Raji (cell line): ENCODE results near the gene ZMAT5.

Experiments used
- POLR2A ChIP-seq: IDR thresholded peaks from 2 replicates; pipeline ENCODE4 v1.6.1; 2011; ENCODE audit warnings: low read depth, low read length, control low read depth; ENCODE audit not compliant: insufficient read depth

Gene ZMAT5, protein sequence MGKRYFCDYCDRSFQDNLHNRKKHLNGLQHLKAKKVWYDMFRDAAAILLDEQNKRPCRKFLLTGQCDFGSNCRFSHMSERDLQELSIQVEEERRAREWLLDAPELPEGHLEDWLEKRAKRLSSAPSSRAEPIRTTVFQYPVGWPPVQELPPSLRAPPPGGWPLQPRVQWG

DNA sequence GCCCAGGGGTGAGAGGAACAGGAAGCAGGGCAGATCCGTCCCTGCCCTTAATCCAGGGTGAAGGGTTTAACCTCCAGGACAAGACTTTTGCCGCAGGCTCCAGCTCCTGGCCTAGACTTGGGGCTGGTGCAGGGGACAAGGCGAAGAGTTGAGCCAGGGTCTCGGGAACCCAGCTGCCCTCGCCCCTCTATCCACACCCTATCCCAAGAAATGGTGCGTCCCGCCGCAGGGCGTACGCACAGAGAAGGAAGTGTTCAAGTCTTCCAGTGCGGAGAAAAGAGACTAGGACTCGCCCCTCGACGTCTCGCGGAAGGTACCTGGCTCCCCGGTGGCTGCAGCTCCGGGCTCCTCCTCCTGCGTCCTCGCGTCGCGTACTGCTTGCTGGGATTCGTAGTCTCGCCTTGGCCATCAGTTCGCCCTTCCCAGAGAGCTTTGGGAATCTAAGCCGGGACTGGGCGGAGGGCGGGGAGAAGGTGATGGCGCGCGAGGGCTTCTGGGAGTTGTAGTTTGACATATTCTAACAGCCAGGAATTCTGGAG lies at the start of gene ZMAT5:
TSS of gene ZMAT5 (minus strand) at position 376 of the 539 bp plus-strand sequence. CDS start 18,463 bp downstream, outside the sequence.
- TF ChIP-seq POLR2A, result peak; percentile 77

GRCh38 chr22:29816539-29816938 lies 49.7 kb upstream of the ZMAT5 start:
- no peak for TF ChIP-seq POLR2A

DNA sequence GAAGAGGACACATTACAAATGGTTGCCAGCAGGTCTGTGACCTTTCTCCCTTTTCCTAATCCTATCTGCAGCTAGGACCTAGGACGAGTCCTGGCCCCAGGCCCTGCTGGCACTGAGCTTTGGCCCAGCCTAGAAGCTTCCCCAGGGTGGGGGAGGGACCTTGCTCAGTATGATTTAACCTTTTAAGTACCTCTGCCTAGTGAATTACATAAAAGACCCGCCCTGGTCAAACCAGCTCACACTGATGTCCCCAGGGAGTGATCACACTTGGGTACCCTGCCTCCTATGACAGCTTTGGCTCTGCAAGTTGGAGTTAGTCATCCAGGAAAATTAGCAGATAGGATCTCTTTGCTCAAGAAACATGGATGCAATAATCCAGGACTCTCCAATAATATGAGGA lies 49.3 kb upstream of the ZMAT5 start:
- no peak for TF ChIP-seq POLR2A

DNA sequence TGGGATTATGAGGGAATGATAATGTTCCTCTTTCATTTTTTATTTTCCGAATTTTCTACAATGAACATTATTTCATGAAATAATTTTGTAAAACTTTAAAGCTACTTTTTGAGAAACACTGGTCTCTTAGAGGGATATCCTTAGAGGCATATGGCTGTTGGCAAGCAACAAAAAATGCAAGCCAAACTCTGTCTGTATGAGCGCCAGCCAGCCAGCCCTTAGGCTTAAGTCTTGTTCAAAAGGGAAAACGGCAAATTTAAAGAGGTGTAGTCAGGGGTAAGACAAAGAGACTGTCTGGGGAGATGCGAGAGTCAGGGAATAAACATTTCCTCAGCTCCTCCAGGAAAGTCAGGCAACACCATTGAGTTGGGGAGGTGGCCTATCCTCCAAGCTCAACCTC lies 48.8 kb upstream of the ZMAT5 start:
- TF ChIP-seq POLR2A, result no peak

GRCh38 chr22:29814003-29814402 lies 47.2 kb upstream of the ZMAT5 start:
- TF ChIP-seq POLR2A, result no peak

- TF ChIP-seq POLR2A, result no peak
These were observed 46.8 kb upstream of the ZMAT5 start for GRCh38 chr22:29813563-29813962.

- TF ChIP-seq POLR2A, result no peak
These were observed 46.3 kb upstream of the ZMAT5 start for GRCh38 chr22:29813126-29813525.

DNA sequence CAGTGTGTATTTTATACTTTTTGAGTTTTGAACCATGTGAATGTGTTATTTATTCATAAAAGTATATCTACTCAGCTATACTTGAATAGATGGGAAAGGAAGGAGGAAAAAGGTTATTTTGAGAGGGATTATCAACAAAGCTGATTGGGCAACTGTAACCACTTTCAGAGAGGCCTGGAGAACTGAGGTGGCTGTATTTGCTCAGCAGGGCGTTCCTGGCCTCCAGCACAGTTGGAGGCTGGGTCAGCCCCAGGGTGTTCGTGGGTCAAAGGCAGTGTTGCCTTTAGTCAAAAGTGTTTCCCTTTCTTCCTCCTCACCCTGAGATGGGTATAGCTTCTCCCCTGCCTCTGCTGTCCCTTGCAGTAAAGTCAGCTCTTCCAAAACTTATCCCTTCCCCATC lies 44.6 kb upstream of the ZMAT5 start:
- no peak for TF ChIP-seq POLR2A

DNA sequence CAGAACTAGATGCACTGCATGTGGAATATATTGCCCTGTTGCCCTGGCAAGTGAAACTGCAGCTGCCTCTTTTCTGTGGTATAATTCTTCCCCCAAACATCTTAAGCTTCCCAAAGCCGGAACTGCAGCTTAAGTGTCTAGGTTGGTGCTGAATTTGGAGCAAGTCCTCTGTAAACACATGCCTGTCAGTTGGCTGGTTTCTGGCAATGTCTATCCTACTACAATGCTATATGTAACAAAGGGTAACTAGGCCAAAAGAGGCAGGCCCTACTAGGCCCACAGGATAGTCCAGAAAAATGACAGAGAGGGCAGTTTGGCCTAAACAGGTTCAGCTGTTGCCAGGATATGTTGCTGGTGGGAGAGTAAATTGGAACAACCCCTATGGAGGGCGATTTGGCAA lies 43.4 kb upstream of the ZMAT5 start:
- no peak for TF ChIP-seq POLR2A

DNA sequence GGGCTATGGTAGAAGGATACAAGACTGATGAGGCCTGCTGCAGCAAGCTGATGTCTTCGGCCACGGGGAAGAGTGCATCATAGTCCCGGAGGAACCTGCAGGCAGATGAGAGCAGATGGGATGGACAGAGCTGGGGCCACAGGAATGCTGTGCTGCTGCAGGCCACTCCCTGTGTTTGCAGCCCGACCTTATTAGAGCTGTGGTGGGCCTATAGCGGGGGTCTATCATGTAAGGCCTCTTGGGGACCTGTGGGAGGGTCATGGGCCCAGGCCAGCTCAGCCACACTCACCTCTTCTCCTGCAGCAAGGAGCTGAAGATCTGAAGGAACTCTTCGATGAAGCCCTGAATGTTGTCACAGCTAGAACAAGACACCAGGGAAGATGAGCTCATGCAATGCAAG lies 39.4 kb upstream of the ZMAT5 start:
- no peak for TF ChIP-seq POLR2A

DNA sequence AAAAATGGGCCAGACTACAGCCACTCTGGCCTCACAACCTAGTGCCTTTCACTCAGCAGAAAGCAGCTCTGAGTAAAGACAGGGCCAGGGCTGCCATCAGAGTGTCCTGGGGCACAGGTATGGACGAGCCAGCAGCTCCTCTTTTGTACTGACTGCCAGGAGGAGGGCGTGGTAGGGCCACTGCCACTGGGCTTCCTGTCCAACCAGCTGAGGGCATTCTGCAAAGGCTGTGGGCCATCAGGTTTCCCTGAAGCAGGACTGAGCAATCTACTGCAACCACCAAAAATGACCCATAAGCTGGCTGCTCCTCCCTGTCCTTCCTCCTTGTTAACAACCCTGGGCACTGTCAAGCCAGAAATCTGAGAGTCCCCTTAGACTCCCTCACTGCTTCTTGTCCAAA lies 38.2 kb upstream of the ZMAT5 start:
- TF ChIP-seq POLR2A, result no peak

GRCh38 chr22:29803190-29803589 lies 36.4 kb upstream of the ZMAT5 start:
- TF ChIP-seq POLR2A, result no peak

- TF ChIP-seq POLR2A, result no peak
These were observed 35.0 kb upstream of the ZMAT5 start for GRCh38 chr22:29801796-29802195.

DNA sequence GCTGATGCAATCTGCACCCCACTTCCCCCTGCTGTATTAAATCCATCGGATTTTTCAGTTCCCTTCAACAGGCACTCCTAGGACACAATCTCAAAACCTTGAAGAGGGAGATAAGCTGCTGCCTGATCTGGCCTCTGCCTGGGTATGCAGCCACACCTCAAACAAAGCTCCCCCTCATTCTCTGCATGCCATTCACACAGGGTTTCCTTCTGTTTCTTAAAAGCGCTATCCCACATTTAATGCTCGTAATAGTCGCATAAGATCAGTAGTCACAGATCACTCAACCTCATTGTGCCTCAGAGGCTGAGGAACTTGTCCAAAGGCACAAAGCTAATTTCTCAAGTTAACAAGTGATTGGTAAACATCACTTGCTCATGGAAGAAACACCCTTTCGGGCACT lies 34.3 kb upstream of the ZMAT5 start:
- no peak for TF ChIP-seq POLR2A

GRCh38 chr22:29799217-29799680 lies 32.4 kb upstream of the ZMAT5 start:
- TF ChIP-seq POLR2A, result no peak

- TF ChIP-seq POLR2A, result no peak
These were observed 32.0 kb upstream of the ZMAT5 start for GRCh38 chr22:29798801-29799200.

DNA sequence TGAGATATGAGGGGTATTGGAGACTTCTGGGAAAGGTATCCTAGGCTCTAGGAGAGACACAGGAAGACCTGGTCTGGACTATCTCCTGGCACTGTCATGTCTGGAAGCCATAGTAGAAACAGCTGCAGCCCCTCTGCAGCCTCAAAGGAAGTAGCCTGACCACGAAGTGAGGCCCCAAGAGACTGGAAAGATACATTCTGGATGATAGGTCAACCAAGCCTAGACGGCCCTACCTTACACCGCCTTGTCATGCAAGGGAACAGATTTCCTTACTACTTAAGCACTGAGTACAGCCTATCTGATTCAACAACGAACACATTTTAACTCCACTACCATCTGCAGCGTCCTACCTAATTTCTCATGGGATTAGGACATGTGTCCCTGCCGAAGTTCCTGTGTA lies 31.5 kb upstream of the ZMAT5 start:
- no peak for TF ChIP-seq POLR2A
